Measurements from ENCODE around the gene CACNA1C. TPM values are rescaled to one million over a fixed set of nuclear protein-coding genes. Genes with fewer than 3 reads are reported as not detected.
A peak's percentile ranks its signal among the peaks of the same experiment; 100 is the strongest.
"Not testable (repeated sequence)": the region's sequence is repeated elsewhere in the genome, so short reads cannot be mapped to it uniquely, and the experiment has no call there.

CACNA1C gene
- total RNA-seq, 4 donors from 2014 or later: 1.4 to 3.7 (median 2.2) TPM

DNA sequence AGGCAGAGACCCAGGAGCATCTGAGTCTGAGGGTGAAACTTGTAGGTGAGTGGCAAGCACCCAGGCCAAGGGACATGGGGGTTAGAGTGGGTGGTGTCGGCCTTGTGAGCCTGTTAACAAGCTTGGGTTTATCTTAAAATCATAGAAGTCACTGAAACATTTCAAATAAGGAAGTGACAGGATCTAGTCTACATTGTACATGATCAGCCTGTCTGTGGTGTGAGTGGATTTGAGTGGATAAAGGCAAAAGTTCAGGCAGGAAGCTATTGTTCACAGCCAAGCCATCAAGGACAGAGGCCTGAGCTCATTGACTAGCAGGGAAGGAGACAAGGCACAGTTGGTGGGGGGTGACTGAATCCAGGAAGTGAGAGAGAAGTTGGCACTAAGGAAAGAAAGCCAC is 682.6 kb downstream of the CACNA1C start:
- no peaks in the 10 kb centered on the region for H3K4me1 ChIP-seq
- H3K27me3 ChIP-seq: peaks cover 17% of the 10 kb centered on the region
- DNase-seq (ENCODE audit: low spot score in 2 of 2): no peak
- WGBS: 81% methylated on average over 1 of the region's 1 CpG
- H3K36me3 ChIP-seq: no peaks in the 10 kb centered on the region
- no peak overlapping the region for H3K27ac ChIP-seq
- H3K4me3 ChIP-seq: no peak overlapping the region
- TF ChIP-seq POLR2AphosphoS5 (IDR thresholded peaks at IDR 0.05): no peak
- TF ChIP-seq, protein P1, sequence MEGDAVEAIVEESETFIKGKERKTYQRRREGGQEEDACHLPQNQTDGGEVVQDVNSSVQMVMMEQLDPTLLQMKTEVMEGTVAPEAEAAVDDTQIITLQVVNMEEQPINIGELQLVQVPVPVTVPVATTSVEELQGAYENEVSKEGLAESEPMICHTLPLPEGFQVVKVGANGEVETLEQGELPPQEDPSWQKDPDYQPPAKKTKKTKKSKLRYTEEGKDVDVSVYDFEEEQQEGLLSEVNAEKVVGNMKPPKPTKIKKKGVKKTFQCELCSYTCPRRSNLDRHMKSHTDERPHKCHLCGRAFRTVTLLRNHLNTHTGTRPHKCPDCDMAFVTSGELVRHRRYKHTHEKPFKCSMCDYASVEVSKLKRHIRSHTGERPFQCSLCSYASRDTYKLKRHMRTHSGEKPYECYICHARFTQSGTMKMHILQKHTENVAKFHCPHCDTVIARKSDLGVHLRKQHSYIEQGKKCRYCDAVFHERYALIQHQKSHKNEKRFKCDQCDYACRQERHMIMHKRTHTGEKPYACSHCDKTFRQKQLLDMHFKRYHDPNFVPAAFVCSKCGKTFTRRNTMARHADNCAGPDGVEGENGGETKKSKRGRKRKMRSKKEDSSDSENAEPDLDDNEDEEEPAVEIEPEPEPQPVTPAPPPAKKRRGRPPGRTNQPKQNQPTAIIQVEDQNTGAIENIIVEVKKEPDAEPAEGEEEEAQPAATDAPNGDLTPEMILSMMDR (IDR thresholded peaks at IDR 0.05): no peak
- no peak for TF ChIP-seq POLR2A (IDR thresholded peaks at IDR 0.05)
- TF ChIP-seq EP300 (IDR thresholded peaks at IDR 0.05): no peak
- no peaks in the 10 kb centered on the region for H3K9me3 ChIP-seq

DNA sequence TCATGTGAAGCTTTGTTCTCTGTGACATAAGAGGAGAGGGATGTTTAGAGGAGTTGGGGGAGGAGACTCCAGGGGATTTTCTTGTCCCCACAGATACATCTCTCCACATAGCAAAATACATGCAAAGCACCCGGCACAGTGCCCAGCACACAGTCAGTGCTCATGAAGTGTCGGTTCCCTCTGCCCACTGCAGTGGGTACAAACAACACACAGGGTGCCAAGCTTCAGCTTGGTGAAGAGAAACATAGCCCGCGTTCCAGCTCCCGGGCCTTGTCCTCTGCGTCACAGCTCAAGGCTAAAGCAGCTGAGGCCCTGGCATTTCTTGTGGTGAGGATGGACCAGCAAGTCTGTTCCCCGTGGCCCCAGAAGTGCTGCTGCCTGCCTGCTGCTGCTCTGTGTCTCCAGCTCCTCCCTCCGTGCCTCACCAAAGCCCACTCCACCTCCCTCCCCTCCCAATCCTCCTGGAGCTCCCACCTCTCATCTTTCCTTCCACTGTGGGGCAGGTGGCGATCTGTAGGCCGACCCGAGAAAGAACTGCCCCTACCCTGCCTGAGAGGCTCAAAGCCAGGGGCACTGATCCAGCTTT is 685.0 kb downstream of the CACNA1C start:
- WGBS: 67% methylated on average over 11 of the region's 11 CpGs

DNA sequence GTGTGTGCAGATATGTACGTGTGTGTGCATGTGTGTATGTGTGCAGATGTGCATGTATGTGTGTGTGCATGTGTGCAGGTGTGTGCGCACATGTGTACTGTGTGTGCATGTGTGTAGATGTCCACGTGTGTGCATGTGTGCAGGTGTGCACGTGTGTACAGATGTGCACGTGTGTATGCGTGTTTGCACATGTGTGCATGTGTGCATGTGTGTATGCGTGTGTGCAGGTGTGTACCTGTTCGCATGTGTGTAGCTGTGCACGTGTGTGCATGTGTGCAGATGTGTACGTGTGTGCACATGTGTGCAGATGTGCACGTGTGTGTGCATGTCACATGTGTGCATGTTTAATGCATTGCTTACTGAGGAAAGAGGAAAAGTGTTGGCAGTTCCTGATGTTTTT is 686.3 kb downstream of the CACNA1C start:
- no peak for TF ChIP-seq POLR2AphosphoS5 (IDR thresholded peaks at IDR 0.05)
- no peak for TF ChIP-seq EP300 (IDR thresholded peaks at IDR 0.05)
- TF ChIP-seq, protein P1 (IDR thresholded peaks at IDR 0.05): no peak
- no peak for TF ChIP-seq POLR2A (IDR thresholded peaks at IDR 0.05)
- whole genome bisulfite sequencing: 78% methylated on average over 11 of the region's 11 CpGs
- Histone ChIP-seq H3K9me3 (no peaks in the 10 kb centered on the region), H3K36me3 (no peaks in the 10 kb centered on the region), H3K4me3 (no peak overlapping the region), H3K4me1 (no peaks in the 10 kb centered on the region), H3K27ac (no peak overlapping the region), H3K27me3 (peaks cover 5% of the 10 kb centered on the region)
- DNase-seq (ENCODE audit: low spot score in 2 of 2): no peak

More for the DNA sequence above, 685.0 kb downstream of the CACNA1C start:
- Histone ChIP-seq H3K4me3 (no peak overlapping the region), H3K27ac (no peak overlapping the region), H3K36me3 (no peaks in the 10 kb centered on the region), H3K4me1 (no peaks in the 10 kb centered on the region), H3K27me3 (peaks cover 14% of the 10 kb centered on the region), H3K9me3 (no peaks in the 10 kb centered on the region)
- no peak for TF ChIP-seq POLR2AphosphoS5 (IDR thresholded peaks at IDR 0.05)
- no peak for TF ChIP-seq EP300 (IDR thresholded peaks at IDR 0.05)
- TF ChIP-seq, protein P1 (IDR thresholded peaks at IDR 0.05): no peak
- no peak for TF ChIP-seq POLR2A (IDR thresholded peaks at IDR 0.05)
- DNase-seq (ENCODE audit: low spot score in 2 of 2): no peak

DNA sequence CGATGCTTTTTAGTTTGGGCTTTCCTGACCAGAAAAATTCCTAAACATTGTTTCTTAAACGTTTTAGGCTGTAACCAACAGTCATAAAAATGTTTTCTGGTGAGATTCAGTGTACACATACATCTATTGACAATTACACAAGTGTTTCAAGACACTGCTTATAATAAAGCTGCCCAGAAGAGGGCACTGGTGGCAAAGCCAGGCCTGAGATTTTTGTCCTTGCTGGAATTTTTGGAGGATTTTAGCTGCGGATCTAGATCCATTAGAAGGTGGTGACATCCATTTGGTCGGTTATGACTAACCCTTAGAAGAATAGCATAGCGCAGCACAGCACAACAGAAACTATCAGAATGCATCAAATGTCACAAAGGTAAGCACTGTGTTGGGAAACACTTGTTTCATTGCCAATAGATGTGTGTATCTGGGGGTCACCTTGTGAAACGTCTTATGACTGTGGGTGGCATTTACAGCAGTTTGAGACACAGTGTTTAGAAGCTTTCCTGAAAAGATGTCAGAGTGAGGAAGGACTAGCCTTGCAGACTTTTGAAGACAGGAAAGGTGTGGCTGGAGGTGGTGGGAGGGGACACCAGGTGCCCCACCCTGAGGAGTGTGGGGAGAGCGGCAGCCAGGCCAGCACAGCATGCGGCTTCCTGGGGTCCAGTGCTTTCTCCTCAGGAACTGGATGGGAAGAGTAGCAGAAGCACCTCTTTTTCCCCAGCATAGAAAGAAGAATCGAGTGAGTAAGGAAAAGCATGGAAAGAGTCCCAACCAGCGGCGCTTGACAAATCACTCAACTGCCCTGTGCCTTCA is 687.2 kb downstream of the CACNA1C start:
- H3K36me3 ChIP-seq: no peaks in the 10 kb centered on the region
- no peak overlapping the region for H3K4me3 ChIP-seq
- no peaks in the 10 kb centered on the region for H3K4me1 ChIP-seq
- 42% methylated on average over 11 of the region's 11 CpGs for WGBS
- DNase-seq (ENCODE audit: low spot score in 2 of 2): no peak
- peaks cover 2% of the 10 kb centered on the region for H3K27me3 ChIP-seq
- H3K27ac ChIP-seq: no peak overlapping the region
- TF ChIP-seq, protein P1 (IDR thresholded peaks at IDR 0.05): peak in 1 of 2 donors; percentile 38
- TF ChIP-seq EP300 (IDR thresholded peaks at IDR 0.05): no peak
- no peaks in the 10 kb centered on the region for H3K9me3 ChIP-seq

DNA sequence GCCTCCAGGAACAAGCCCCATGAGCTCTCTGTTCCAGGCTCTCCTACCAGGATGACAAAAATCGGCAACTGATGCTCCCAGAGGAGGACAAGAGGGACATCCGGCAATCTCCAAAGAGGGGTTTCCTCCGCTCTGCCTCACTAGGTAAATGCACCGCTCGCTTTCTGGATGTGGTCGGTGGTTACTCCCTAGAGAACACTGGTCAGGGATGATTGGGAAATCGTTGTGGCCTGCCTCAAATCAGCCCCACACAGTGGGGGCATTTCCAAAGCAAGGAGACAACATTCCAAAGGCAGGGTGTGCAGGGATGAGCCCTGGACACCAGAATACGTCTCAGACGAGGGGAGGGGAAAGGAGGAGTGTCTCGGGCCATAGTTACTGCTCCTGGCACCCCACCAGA is 689.2 kb downstream of the CACNA1C start:
- H3K27me3 ChIP-seq; H3K4me1 ChIP-seq; H3K4me3 ChIP-seq; H3K36me3 ChIP-seq; H3K9me3 ChIP-seq; H3K27ac ChIP-seq; DNase-seq (ENCODE audit: low spot score in 2 of 2): not testable (repeated sequence)
- 46% methylated on average over 3 of the region's 10 CpGs for WGBS

Data from suprapubic skin (tissue), 4 donors.